ENCODE measurements around the gene NCKAP5.

GRCh38 chr2:133360882-133361281 lies 207.4 kb downstream of the NCKAP5 start:
- TF ChIP-seq POLR2AphosphoS5 (IDR thresholded peaks at IDR 0.05) (no peak), CTCF (IDR thresholded peaks at IDR 0.05) (no peak), EP300 (IDR thresholded peaks at IDR 0.05) (no peak)

Measured in upper lobe of left lung (tissue), 4 donors.